RCC 7860 (cell line): ENCODE results near the gene COQ7.

Experiments used
- DNase-seq: peaks from one replicate; pipeline ENCODE4 v3.0.0-alpha.2; 2015; ENCODE audit warnings: low spot score
- FAIRE-seq: peaks from 2 replicates; lab custom pipeline; 2012; peaks lifted over from hg19 to GRCh38; lab: Jason Lieb, UNC

The COQ7 gene

DNA sequence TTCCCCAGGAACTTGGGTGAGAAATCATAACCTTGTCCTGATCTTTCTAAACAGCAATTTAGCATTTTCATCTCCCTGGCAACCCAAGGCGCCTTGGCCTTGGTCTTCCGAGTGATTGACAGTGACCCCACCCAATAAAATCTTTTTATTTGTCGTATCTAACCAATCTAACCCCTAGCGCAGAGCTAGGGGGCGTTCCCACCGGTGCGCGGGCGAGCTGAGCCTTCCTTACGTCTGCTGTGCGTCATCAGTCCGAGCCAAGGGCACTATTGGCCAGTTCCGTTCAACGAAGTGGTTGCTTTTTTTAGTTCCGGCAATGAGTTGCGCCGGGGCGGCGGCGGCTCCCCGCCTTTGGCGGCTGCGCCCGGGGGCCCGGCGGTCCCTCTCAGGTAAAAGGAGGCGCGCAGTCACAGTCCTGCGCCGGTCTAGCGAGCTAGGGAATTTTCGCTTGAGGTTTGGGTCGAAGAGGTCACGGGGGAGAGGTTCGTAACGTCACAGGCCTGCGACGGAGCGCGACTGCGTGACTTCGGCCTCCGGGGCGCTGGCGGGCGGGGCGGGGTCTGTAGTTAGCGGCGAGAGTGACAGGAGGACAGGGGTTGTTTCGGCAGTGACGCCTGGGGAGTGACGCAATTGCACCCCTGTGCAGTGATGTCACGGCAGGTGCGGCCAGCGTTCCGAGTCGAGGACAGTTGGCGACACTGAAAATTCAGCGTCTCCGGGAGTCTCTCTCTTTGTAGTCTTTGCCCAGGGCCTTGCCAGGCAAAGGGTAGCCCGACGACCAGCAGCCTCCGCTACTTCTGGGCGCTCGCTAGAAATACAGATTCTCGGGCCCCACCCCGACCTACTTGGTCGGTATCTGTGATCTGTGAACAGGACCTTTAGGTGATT is at the start of gene COQ7:
COQ7 (plus strand) TSS at position 266 of the 888 bp plus-strand sequence; CDS start at position 317, 51 bp downstream.
- peak; percentile 99 for DNase-seq
- FAIRE-seq: peak; percentile 89

DNA sequence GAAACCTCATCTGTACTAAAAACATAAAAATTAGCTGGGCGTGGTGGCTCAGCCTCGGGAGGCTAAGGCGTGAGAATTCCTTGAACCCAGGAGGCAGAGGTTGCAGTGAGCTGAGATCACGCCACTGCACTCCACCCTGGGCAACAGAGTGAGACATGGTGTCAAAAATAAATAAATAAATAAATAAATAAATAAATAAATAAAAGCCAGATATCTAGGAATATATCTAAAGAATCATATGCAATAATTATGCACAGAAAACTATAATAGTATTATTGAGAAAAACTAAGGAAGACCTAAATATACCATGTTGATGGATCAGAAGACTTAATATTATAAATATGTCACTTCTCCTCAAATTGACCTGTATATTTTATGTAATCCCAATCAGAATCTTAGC is 46.7 kb upstream of the COQ7 start:
- FAIRE-seq: no peak
- no peak for DNase-seq

DNA sequence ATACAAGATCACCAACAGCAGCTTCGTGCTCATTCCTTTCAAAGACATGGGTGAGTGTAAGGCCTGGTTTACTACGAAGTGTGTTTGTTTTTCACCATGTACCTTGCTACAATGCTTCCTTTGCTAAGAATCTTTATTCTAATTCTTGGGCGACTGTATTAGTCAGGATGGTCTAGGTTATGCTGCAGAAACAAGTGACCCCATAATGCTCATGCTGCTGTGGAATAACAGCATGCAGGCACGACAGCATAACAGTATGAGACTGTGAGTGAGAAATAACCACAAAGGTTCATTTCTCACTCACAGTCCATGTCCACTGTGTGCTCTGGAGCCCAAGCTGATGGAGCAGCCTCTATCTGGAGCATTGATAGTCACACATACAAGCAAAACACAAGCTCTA is 45.7 kb upstream of the COQ7 start:
- no peak for FAIRE-seq
- no peak for DNase-seq

GRCh38 chr16:19027416-19027815 is 40.0 kb upstream of the COQ7 start:
- DNase-seq (no peak), FAIRE-seq (no peak)

DNA sequence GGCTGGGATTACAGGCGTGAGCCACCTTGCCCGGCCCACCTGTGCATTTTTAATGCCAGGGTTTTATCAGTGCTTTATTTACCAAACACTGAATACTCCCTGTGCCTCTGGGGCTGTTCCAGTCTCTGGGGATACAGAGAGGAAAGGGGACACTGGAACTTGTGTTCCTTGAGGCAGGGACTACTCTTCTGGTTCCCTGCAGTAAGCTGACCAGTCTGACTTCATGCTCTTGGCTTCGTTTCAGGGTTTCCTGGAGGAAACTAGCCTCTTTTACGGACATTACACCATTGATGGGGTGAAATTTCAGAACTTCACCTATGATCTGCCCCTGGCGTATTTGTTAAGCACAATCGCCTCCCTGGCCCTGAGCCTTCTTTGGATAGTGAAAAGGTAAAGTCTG is 37.4 kb upstream of the COQ7 start:
- FAIRE-seq (no peak), DNase-seq (no peak)

- FAIRE-seq (no peak), DNase-seq (no peak)
Measured at GRCh38 chr16:19031738-19032137, 35.7 kb upstream of the COQ7 start.

GRCh38 chr16:19033761-19034160 is 33.7 kb upstream of the COQ7 start:
- FAIRE-seq (no peak), DNase-seq (no peak)

- FAIRE-seq: no peak
- no peak for DNase-seq
Measured at GRCh38 chr16:19040400-19040799, 27.0 kb upstream of the COQ7 start.

GRCh38 chr16:19044769-19045168 is 22.6 kb upstream of the COQ7 start:
- DNase-seq: no peak

GRCh38 chr16:19046062-19046461 is 21.4 kb upstream of the COQ7 start:
- FAIRE-seq (no peak), DNase-seq (no peak)

More at GRCh38 chr16:19044769-19045168, 22.6 kb upstream of the COQ7 start:
- no peak for FAIRE-seq

- DNase-seq: no peak
- FAIRE-seq: no peak
Measured at GRCh38 chr16:19062706-19063105, 4.7 kb upstream of the COQ7 start.

DNA sequence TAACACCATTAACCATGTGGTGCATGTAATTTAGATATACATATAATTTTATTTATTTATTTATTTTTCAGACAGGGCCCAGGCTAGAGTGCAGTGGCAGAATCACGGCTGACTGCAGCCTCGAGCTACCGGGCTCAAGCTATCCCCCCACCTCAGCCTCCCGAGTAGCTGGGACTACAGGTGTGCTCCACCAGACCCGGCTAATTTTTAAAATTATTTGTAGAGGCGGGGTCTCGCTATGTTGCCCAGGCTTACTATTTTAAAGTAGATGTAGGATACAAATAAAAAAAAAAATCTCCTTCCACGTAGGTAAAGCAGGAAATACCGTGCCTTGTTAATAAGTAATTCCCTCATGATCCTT is 446 bp upstream of the COQ7 start:
- DNase-seq: no peak
- FAIRE-seq: no peak

DNA sequence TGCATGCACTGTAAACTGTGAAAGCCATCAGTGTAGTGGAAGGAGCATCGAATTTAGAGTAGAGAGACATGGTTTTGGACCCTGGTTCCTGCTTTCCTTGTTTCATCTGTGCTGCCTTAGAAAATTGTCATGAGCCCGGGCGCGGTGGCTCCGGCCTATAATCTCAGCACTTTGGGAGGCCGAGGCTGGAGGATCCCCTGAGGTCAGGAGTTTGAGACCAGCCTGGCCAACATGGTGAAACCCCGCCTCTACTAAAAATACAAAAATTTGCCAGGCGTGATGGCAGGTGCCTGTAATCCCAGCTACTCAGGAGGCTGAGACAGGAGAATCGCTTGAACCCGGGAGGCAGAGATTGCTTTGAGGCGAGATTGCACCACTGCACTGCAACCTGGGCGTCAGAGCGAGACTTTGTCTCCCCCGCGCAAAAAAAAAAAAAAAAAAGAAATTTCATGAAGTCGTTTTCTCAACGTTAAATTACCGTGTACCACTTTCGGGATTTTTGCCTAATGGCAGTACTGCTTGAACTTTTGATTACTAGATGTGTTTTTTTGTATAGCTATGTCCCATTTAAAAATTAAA is 912 bp downstream of the COQ7 start:
- FAIRE-seq (no peak), DNase-seq (no peak)

- FAIRE-seq (no peak), DNase-seq (peak; percentile 27)
Measured at GRCh38 chr16:19071811-19072777, 4.7 kb downstream of the COQ7 start.

GRCh38 chr16:19073344-19073743 is 5.9 kb downstream of the COQ7 start:
- DNase-seq (no peak), FAIRE-seq (no peak)

GRCh38 chr16:19073863-19074262 is 6.4 kb downstream of the COQ7 start:
- FAIRE-seq (no peak), DNase-seq (no peak)

GRCh38 chr16:19075511-19075910 is 8.1 kb downstream of the COQ7 start:
- DNase-seq (no peak), FAIRE-seq (no peak)

- FAIRE-seq (no peak), DNase-seq (no peak)
Measured at GRCh38 chr16:19077879-19078278, 10.5 kb downstream of the COQ7 start.

DNA sequence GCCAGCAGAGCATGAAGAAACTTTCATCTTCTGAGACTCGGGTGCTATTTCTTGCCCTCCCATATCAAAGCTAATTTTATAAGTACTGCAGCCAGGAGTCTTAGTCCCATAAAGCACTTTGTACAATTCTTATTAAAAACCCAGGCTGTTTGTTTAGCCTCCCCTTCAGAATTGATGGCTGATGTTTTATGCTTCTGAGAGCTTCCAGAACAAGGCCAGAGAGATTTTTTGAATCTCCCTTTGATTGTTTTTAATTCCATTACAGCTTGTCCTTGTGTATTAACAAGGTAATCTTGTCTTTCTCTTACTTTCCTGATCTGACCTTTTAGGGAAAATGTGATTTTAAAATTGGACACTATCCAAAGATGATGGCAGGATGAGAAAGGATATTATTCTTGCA is 16.3 kb downstream of the COQ7 start:
- FAIRE-seq (no peak), DNase-seq (no peak)

GRCh38 chr16:19084139-19084538 is 16.7 kb downstream of the COQ7 start:
- FAIRE-seq: no peak
- DNase-seq: no peak

DNA sequence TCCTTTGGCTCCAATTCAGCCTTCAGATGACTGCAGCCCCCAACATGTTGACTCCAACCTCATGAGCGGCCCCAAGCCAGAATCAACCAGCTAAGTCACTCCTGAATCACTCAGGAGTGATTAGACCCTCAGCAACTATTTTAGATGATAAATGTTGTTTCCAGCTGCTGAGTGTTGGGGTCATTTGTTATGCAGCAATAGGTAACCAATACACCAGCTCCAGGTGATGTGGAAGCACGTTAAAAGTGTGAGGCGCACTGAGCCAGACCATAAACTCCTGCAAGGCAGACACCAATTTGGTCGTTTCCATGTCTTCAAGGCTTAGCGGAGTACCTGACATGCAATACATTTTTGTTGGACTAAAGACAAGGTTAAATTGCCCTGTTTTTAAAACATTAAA is 17.5 kb downstream of the COQ7 start:
- FAIRE-seq (no peak), DNase-seq (no peak)
